Peyer's patch (tissue), 4 donors: Measurements from ENCODE around the gene ACADSB.

Experiments used
- CTCF ChIP-seq, 6 experiments: fragments of 450-650 bp in 4 of 6; fragments of 200-600 bp in 2 of 6; sonication (generic) in 1 of 6; IDR thresholded peaks; one replicate each; pipeline ENCODE4 v1.5.1; 2017 to 2019; ENCODE audit warnings: antibody characterized with exemption in 6 of 6, mild to moderate bottlenecking in 3 of 6, moderate library complexity in 1 of 6
- POLR2A ChIP-seq, 2 donors: fragments of 450-650 bp; IDR thresholded peaks; one replicate each; pipeline ENCODE4 v1.5.1; 2017; ENCODE audit warnings: antibody characterized with exemption in 2 of 2, mild to moderate bottlenecking in 2 of 2, moderate library complexity in 2 of 2

GRCh38 chr10:123017421-123018165, 8.8 kb downstream of the ACADSB start:
- no peak for TF ChIP-seq CTCF (IDR thresholded peaks at IDR 0.05)
- no peak for TF ChIP-seq POLR2A (IDR thresholded peaks at IDR 0.05)
